Thoracic aorta (tissue), 2 donors: ENCODE measurements around the gene RPS6KA4. TPM values are rescaled to one million over a fixed set of nuclear protein-coding genes. Genes with fewer than 3 reads are reported as not detected.

Experiments used
- ATAC-seq: fragments of 150-250 bp; one replicate; pipeline ENCODE4 v1.8.0; 2017; ENCODE audit warnings: low read depth; ENCODE audit not compliant: insufficient number of reproducible peaks, low FRiP score
- DNase-seq: peaks from one replicate; pipeline ENCODE4 v3.0.0-alpha.2; 2020; ENCODE audit warnings: low spot score
- H3K27ac ChIP-seq, 2 donors: fragments of 200-600 bp; sonication (generic); 1 replicate in 1 of 2; 2 replicates in 1 of 2; pipeline ENCODE4 v1.5.1; 2016; ENCODE audit warnings: mild to moderate bottlenecking in 2 of 2, moderate library complexity in 2 of 2
- H3K27me3 ChIP-seq: fragments of 200-600 bp; sonication (generic); replicated peaks from 2 replicates; pipeline ENCODE4 v1.6.0; 2016; ENCODE audit warnings: mild to moderate bottlenecking; ENCODE audit not compliant: insufficient read depth
- H3K36me3 ChIP-seq: fragments of 200-600 bp; sonication (generic); one replicate; pipeline ENCODE4 v1.5.1; 2016
- H3K4me1 ChIP-seq, 2 donors: fragments of 200-600 bp; sonication (generic); 1 replicate in 1 of 2; 2 replicates in 1 of 2; pipeline versions ENCODE4 v1.5.1 to v1.6.0; 2016; ENCODE audit warnings: low read depth in 2 of 2, mild to moderate bottlenecking in 1 of 2; ENCODE audit not compliant: control insufficient read depth in 1 of 2
- H3K4me3 ChIP-seq: fragments of 200-600 bp; sonication (generic); 2 replicates; pipeline ENCODE4 v1.5.1; 2016; ENCODE audit warnings: mild to moderate bottlenecking
- H3K9me3 ChIP-seq: fragments of 200-600 bp; sonication (generic); 2 replicates; pipeline ENCODE4 v1.5.1; 2016
- CTCF ChIP-seq: fragments of 200-600 bp; sonication (generic); IDR thresholded peaks from one replicate; pipeline ENCODE4 v1.5.1; 2019; ENCODE audit warnings: antibody characterized with exemption
- total RNA-seq, 2 donors: library from RNA; depleted of rRNA; stranded (reverse); fragments of >200 nt; gene quantifications; one replicate each; pipeline versions ENCODE4 v1.1.0 to v1.2.3, GENCODE V29; 2016

The RPS6KA4 gene
- total RNA-seq, 2 donors from 2014 or later, result 42.5 to 50.0 TPM

- ATAC-seq, result no peak
- no peak for TF ChIP-seq CTCF
- no peak overlapping the region for H3K27ac ChIP-seq
- no peaks in the 10 kb centered on the region for H3K9me3 ChIP-seq
- no peak for DNase-seq
- H3K27me3 ChIP-seq, result no peaks in the 10 kb centered on the region
- H3K4me3 ChIP-seq, result peak overlapping the region; percentile 98
- peaks cover 32% of the 10 kb centered on the region for H3K36me3 ChIP-seq
- peaks cover 25 to 38% of the 10 kb centered on the region in 2 donors for H3K4me1 ChIP-seq
Measured at GRCh38 chr11:64360448-64360921, 1.5 kb downstream of the RPS6KA4 start.

- TF ChIP-seq CTCF, result no peak
- no peaks in the 10 kb centered on the region for H3K27me3 ChIP-seq
- DNase-seq, result no peak
- no peaks in the 10 kb centered on the region for H3K9me3 ChIP-seq
- peaks cover 44% of the 10 kb centered on the region for H3K36me3 ChIP-seq
- no peak overlapping the region for H3K27ac ChIP-seq
- peaks cover 24 to 32% of the 10 kb centered on the region in 2 donors for H3K4me1 ChIP-seq
- no peak for ATAC-seq
- H3K4me3 ChIP-seq, result no peak overlapping the region
Measured at GRCh38 chr11:64361659-64362058, 2.7 kb downstream of the RPS6KA4 start.

GRCh38 chr11:64362339-64362738 is 3.4 kb downstream of the RPS6KA4 start:
- no peak for TF ChIP-seq CTCF
- DNase-seq (no peak), ATAC-seq (no peak)
- no peaks in the 10 kb centered on the region for H3K9me3 ChIP-seq
- peaks cover 48% of the 10 kb centered on the region for H3K36me3 ChIP-seq
- peaks cover 24 to 29% of the 10 kb centered on the region in 2 donors for H3K4me1 ChIP-seq
- H3K4me3 ChIP-seq, result no peak overlapping the region
- H3K27ac ChIP-seq, result no peak overlapping the region
- H3K27me3 ChIP-seq, result no peaks in the 10 kb centered on the region

DNA sequence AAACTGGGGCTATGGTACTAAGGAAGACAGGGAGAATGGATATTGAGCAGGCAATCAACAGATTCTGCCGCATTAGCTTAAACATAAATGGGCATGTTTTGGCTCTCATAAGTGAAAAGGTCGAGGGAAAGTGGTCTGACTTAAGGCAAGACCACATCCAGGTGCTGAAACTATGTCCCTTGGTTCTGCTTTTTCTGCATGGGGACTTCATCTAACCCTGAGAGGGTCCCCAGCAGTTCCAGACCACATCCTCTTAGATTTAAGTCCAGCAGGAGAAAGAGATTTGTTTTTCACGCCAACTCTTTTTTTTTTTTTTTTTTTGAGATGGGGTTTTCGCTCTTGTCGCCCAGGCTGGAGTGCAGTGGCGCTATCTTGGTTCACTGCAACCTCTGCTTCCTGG is 5.5 kb downstream of the RPS6KA4 start:
- DNase-seq, result no peak
- no peak for TF ChIP-seq CTCF
- Histone ChIP-seq H3K27ac (no peak overlapping the region), H3K27me3 (no peaks in the 10 kb centered on the region), H3K4me1 (peaks cover 10 to 14% of the 10 kb centered on the region in 2 donors), H3K9me3 (no peaks in the 10 kb centered on the region), H3K4me3 (no peak overlapping the region), H3K36me3 (peaks cover 64% of the 10 kb centered on the region)
- no peak for ATAC-seq

DNA sequence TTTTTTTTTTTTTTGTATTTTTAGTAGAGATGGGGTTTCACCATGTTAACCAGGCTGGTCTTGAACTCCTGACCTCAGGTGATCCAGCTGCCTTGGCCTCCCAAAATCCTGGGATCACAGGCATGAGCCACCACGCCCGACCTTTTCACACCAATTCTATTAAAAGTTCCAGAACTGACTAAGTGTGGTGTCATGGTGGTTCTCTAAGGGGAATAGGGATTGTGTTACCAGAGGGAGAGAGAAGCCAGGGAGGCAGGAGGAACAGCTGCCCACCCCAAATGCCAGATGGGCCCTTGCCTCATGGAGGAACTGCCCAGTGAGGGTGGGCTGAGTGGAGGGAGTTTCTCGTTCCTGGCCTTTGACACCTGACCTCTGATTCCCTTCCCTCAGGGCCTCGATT is 5.9 kb downstream of the RPS6KA4 start:
- Histone ChIP-seq H3K4me3 (no peak overlapping the region), H3K9me3 (no peaks in the 10 kb centered on the region), H3K27ac (no peak overlapping the region), H3K4me1 (peaks cover 6 to 10% of the 10 kb centered on the region in 2 donors), H3K36me3 (peaks cover 67% of the 10 kb centered on the region), H3K27me3 (no peaks in the 10 kb centered on the region)
- DNase-seq (no peak), ATAC-seq (no peak)
- no peak for TF ChIP-seq CTCF
